Measurements from ENCODE around the gene C2orf78. TPM values are rescaled to one million over a fixed set of nuclear protein-coding genes. Genes with fewer than 3 reads are reported as not detected.
"Not testable (repeated sequence)": the region's sequence is repeated elsewhere in the genome, so short reads cannot be mapped to it uniquely, and the experiment has no call there.

C2orf78 gene
- total RNA-seq, 1 donor = not detected

DNA sequence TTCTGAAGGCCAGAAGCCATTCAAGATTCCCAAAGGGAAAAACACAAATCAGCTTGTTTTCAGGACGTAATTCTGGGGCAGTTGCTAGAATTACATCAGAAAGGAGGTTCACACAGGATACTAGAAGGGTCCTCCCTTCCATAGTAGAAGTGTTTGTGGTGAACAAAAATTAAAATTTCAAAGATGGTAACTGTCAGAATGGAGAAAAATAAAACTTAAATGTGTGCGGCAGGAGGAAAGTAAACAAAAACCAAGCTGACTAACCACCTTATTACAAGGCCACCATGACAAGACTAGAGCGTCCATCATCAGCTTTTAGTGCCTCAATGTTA lies 37.1 kb upstream of the C2orf78 start:
- H3K4me3 ChIP-seq (ENCODE audit: low read depth, low read length) = no peak overlapping the region
- TF ChIP-seq, protein P1, sequence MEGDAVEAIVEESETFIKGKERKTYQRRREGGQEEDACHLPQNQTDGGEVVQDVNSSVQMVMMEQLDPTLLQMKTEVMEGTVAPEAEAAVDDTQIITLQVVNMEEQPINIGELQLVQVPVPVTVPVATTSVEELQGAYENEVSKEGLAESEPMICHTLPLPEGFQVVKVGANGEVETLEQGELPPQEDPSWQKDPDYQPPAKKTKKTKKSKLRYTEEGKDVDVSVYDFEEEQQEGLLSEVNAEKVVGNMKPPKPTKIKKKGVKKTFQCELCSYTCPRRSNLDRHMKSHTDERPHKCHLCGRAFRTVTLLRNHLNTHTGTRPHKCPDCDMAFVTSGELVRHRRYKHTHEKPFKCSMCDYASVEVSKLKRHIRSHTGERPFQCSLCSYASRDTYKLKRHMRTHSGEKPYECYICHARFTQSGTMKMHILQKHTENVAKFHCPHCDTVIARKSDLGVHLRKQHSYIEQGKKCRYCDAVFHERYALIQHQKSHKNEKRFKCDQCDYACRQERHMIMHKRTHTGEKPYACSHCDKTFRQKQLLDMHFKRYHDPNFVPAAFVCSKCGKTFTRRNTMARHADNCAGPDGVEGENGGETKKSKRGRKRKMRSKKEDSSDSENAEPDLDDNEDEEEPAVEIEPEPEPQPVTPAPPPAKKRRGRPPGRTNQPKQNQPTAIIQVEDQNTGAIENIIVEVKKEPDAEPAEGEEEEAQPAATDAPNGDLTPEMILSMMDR (IDR thresholded peaks at IDR 0.05; ENCODE audit: insufficient read depth, low read depth, low read length) = no peak
- DNase-seq (ENCODE audit: low read depth) = no peak

DNA sequence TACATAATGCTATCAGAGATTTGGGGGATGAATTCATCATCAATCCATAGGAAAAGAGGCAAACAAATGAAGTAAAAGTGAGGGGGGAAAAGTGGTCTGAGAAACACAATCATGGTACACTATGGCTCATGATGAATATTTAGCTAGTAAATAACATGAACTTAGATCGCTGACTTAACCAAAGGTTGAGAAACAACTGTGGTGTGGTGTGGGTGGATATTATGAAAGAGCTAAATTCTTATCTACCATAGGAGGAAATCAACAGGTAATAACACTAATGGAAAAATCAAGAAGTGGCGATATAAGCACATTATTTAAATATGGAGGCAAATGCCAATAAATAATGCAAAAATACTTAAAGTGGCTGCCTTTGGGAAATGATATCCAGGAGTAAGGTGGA lies 34.7 kb upstream of the C2orf78 start:
- no peak overlapping the region for H3K4me3 ChIP-seq (ENCODE audit: low read depth, low read length)

DNA sequence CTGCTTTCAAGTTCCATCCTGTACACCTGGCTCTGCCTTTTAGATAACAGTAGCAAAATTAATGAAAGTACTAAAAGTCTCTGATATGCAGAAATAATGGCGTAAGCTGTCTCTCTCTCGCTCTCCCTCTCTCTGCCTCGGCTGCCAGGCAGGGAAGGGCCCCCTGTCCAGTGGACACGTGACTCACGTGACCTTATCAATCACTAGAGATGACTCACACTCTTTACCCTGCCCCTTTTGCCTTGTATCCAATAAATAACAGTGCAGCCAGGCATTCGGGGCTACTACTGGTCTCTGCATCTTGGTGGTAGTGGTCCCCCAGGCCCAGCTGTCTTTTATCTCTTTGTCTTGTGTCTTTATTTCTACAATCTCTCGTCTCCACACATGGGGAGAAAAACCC lies 29.7 kb upstream of the C2orf78 start:
- DNase-seq (ENCODE audit: low read depth); H3K4me3 ChIP-seq (ENCODE audit: low read depth, low read length): not testable (repeated sequence)

More for the DNA sequence above, 34.7 kb upstream of the C2orf78 start:
- DNase-seq (ENCODE audit: low read depth) = no peak
- TF ChIP-seq, protein P1 (IDR thresholded peaks at IDR 0.05; ENCODE audit: insufficient read depth, low read depth, low read length) = no peak

DNA sequence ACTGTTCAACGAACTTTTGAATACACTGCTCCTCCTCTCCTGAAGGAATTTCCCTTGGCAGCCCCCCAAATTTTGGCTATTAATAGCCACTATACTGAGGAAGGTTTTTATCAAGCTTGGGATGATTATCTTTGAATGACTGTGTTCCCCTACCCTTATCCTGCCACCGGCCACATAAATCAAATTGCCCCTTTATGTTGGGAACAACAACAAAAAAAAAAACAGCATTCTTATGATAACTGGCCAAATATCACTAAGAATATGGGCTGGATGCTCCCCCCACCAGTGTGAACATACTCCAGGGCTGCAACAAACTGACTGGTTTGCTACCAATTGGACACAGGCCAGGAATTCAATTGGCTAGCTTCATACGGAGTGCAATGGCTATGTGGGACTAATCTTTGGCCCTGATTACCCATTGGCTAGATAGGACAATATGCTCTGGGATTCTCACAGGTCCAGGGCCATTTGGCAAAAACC lies 24.7 kb upstream of the C2orf78 start:
- TF ChIP-seq, protein P1 (IDR thresholded peaks at IDR 0.05; ENCODE audit: insufficient read depth, low read depth, low read length) = no peak
- H3K4me3 ChIP-seq (ENCODE audit: low read depth, low read length) = no peak overlapping the region
- peak; percentile 17 for DNase-seq (ENCODE audit: low read depth)

DNA sequence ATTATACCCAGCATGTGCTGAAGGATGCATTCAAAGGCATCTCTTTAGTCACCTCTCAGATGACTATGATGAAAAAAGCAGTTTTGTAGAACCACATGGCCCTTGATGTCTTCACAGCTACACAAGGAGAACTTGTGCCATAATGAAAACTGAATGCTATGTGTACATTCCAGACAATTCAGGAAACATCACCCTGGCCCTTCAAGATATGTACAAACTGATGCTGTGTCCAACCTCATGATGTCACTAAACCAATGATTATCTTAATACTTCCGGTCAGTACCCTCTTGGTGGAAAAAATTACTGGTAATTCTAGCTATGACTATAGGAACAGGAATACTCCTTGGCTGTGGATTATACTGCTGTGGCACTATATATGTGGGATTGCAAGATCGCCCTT lies 24.1 kb upstream of the C2orf78 start:
- peak; percentile 20 for DNase-seq (ENCODE audit: low read depth)
- H3K4me3 ChIP-seq (ENCODE audit: low read depth, low read length) = no peak overlapping the region
- TF ChIP-seq, protein P1 (IDR thresholded peaks at IDR 0.05; ENCODE audit: insufficient read depth, low read depth, low read length) = no peak

DNA sequence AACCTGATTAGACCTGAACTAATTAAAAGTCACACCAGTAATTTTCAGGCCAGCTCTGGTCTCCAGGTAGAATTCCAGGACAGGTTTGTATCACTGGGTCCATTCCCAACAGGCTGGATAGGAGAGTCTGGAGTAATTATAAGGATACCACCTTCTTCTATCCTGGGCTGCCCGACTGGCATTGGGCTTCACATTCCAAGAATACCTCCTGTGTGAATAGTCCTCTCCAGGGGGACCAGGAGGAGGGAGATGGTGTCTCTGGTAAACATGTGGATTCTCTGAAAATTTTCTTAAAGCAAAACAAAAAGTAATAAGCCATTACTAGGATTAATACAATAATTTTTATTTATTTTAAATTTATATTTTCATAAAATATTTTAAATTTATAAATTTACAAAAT lies 21.4 kb upstream of the C2orf78 start:
- DNase-seq (ENCODE audit: low read depth) = no peak
- TF ChIP-seq, protein P1 (IDR thresholded peaks at IDR 0.05; ENCODE audit: insufficient read depth, low read depth, low read length) = no peak
- H3K4me3 ChIP-seq (ENCODE audit: low read depth, low read length) = no peak overlapping the region

DNA sequence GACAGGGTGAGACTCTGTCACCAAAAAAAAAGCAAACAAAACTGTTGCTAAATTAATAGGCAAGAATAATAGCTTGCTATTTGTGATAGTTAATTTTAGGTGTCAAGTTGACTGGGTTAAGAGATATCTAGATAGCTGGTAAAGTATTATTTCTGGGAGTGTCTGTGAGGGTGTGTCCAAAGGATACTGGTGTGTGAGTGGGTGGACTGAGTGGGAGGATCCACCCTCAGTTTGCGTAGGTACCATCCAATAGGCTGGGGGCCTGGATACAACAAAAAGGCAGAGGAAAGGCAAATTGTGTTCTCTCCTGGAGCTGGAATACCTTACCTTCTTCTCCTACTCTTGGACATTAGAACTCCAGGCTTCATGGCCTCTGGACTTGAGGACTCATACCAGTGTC lies 19.0 kb upstream of the C2orf78 start:
- TF ChIP-seq, protein P1 (IDR thresholded peaks at IDR 0.05; ENCODE audit: insufficient read depth, low read depth, low read length) = no peak
- no peak overlapping the region for H3K4me3 ChIP-seq (ENCODE audit: low read depth, low read length)
- DNase-seq (ENCODE audit: low read depth) = no peak
